Hepatocyte (in vitro differentiated cells): ENCODE measurements around the gene CTXN3.

Source experiments
- CTCF ChIP-seq: fragments of 200-600 bp; sonication (generic); IDR thresholded peaks from 2 replicates; pipeline ENCODE4 v1.5.1; 2016; ENCODE audit warnings: antibody characterized with exemption, mild to moderate bottlenecking; ENCODE audit not compliant: poor library complexity
- EZH2 ChIP-seq: fragments of 200-600 bp; sonication (generic); IDR thresholded peaks from 2 replicates; pipeline ENCODE4 v1.6.1; 2016; ENCODE audit warnings: antibody characterized with exemption, mild to moderate bottlenecking, borderline replicate concordance
- EZH2phosphoT487 ChIP-seq: fragments of 200-600 bp; sonication (generic); IDR thresholded peaks from one replicate; pipeline ENCODE4 v1.6.1; 2018; ENCODE audit warnings: antibody characterized with exemption, mild to moderate bottlenecking, low read depth, moderate library complexity; ENCODE audit not compliant: unreplicated experiment, severe bottlenecking

DNA sequence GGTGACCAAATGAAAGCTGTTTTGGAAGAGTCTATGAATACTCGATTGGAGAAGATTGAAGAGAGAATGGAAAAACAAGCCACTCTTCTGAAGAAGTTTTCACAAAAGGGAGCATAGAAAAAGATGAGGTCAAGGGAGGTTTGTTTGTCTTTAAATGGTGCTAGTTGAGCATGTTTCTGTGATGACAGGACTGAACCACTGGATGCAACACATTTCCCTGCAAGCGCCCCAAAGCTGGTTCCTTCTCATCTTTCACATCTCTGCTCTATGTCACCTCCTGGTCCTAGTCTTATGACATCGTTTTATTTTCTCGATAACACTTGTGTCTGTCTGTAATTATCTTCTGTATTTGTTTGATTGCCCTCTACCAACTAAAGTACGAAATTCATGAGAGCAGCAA lies 50.5 kb downstream of the CTXN3 start:
- TF ChIP-seq CTCF = no peak
- TF ChIP-seq EZH2 = no peak
- TF ChIP-seq EZH2phosphoT487 = no peak
